K562 (cell line): ENCODE results near the gene FGFR1OP2. TPM values are rescaled to one million over a fixed set of nuclear protein-coding genes. Genes with fewer than 3 reads are reported as not detected.

Experiments
- ATAC-seq: fragments of 200-7000 bp; cut with Tn5 transposase; 3 replicates; pipeline ENCODE4 v1.9.1; 2020; ENCODE audit warnings: moderate library complexity
- BruUV-seq: library from RNA; stranded (reverse); fragments of 400-500 nt; replicated peaks from 2 replicates; lab custom pipeline; 2021; lab: Mats Ljungman, UMichigan
- CTCF ChIA-PET: fragments of 300-600 bp; formaldehyde crosslinking; extraction: SDS; loops from one replicate; lab custom pipeline; 2021; ENCODE audit warnings: low intra/inter-chr PET ratio; lab: Yijun Ruan, JAX
- POLR2A ChIA-PET: fragments of 300-600, 350-650 bp; sonication (Branson Sonifier 250); formaldehyde crosslinking; extraction: SDS; loops from one replicate; lab custom pipeline; 2021; ENCODE audit warnings: antibody characterized with exemption, inconsistent platforms; lab: Yijun Ruan, JAX
- DNase-seq, 4 experiments: peaks; one replicate each; pipeline versions ENCODE4 v3.0.0 to v3.0.0-alpha.2; 2011 to 2018; ENCODE audit warnings: low spot score in 3 of 4, mixed read lengths in 3 of 4; ENCODE audit errors: extremely low read depth in 1 of 4
- FAIRE-seq: peaks from 2 replicates; lab custom pipeline; 2011; peaks lifted over from hg19 to GRCh38; lab: Jason Lieb, UNC
- H2AFZ ChIP-seq: 2 replicates; pipeline ENCODE4 v1.6.0; 2011; ENCODE audit warnings: low read depth, low read length, control low read depth, inconsistent platforms
- H3K27ac ChIP-seq: fragments of 200-600 bp; 3 replicates; pipeline ENCODE4 v1.8.0; 2011; ENCODE audit warnings: low read depth, mild to moderate bottlenecking, control low read depth, inconsistent platforms, low read length, moderate library complexity, mixed read lengths; ENCODE audit errors: extremely low read depth
- H3K27me3 ChIP-seq, 2 experiments: fragments of 300-600 bp in 1 of 2; 2 replicates in 1 of 2; 3 replicates in 1 of 2; pipeline versions ENCODE4 v1.6.0 to v1.8.0; 2011; ENCODE audit warnings: inconsistent platforms in 2 of 2, low read length in 2 of 2, mild to moderate bottlenecking in 1 of 2, mixed read lengths in 1 of 2, moderate library complexity in 1 of 2; ENCODE audit not compliant: control insufficient read depth in 2 of 2, insufficient read depth in 2 of 2
- H3K36me3 ChIP-seq: fragments of 300-600 bp; 3 replicates; pipeline ENCODE4 v1.8.0; 2011; ENCODE audit warnings: mild to moderate bottlenecking, low read length, inconsistent platforms; ENCODE audit not compliant: control insufficient read depth, insufficient read depth
- H3K4me1 ChIP-seq, 2 experiments: fragments of 200-600 bp in 1 of 2; replicated peaks in 1 of 2; 2 replicates in 1 of 2; 3 replicates in 1 of 2; pipeline versions ENCODE4 v1.5.1 to v1.8.0; 2011; ENCODE audit warnings: inconsistent platforms in 2 of 2, low read length in 2 of 2, mild to moderate bottlenecking in 1 of 2, mixed read lengths in 1 of 2, moderate library complexity in 1 of 2; ENCODE audit not compliant: control insufficient read depth in 2 of 2, insufficient read depth in 2 of 2
- H3K4me2 ChIP-seq: 2 replicates; pipeline ENCODE4 v1.6.1; 2011; ENCODE audit warnings: low read length, control low read depth, inconsistent platforms, mixed read lengths; ENCODE audit not compliant: insufficient read depth
- H3K4me3 ChIP-seq: fragments of 200-600 bp; sonication (generic), shearing (Covaris generic); 2 replicates; pipeline ENCODE4 v1.5.1; 2016; ENCODE audit warnings: control low read depth, inconsistent platforms
- H3K79me2 ChIP-seq: fragments of 200-600 bp; 3 replicates; pipeline ENCODE4 v1.8.0; 2011; ENCODE audit warnings: low read length, inconsistent platforms; ENCODE audit not compliant: control insufficient read depth, insufficient read depth
- H3K9ac ChIP-seq, 2 experiments: 2 replicates each; pipeline versions ENCODE4 v1.6.0 to v1.6.1; 2011; ENCODE audit warnings: low read depth in 2 of 2, low read length in 2 of 2, control low read depth in 1 of 2, inconsistent platforms in 1 of 2, mild to moderate bottlenecking in 1 of 2, mixed read lengths in 1 of 2; ENCODE audit not compliant: insufficient read depth in 1 of 2
- H3K9me1 ChIP-seq: one replicate; pipeline ENCODE4 v1.6.0; 2011; ENCODE audit warnings: inconsistent platforms, mild to moderate bottlenecking, low read length, moderate library complexity; ENCODE audit not compliant: control insufficient read depth, insufficient read depth
- H3K9me3 ChIP-seq: replicated peaks from 2 replicates; pipeline ENCODE4 v1.5.1; 2011; ENCODE audit warnings: low read depth, low read length, inconsistent platforms; ENCODE audit not compliant: control insufficient read depth, insufficient read depth
- H4K20me1 ChIP-seq: replicated peaks from 2 replicates; pipeline ENCODE4 v1.6.1; 2011; ENCODE audit warnings: low read length, inconsistent platforms, mixed read lengths; ENCODE audit not compliant: control insufficient read depth, insufficient read depth
- BDP1 ChIP-seq: IDR thresholded peaks from 3 replicates; pipeline ENCODE4 v1.6.1; 2011; ENCODE audit not compliant: insufficient read length, insufficient read depth
- FOXA1 ChIP-seq: fragments of 450-650 bp; IDR thresholded peaks from 2 replicates; pipeline ENCODE4 v1.6.1; 2016; ENCODE audit warnings: mild to moderate bottlenecking, borderline replicate concordance
- FOXJ3 ChIP-seq: sonication (generic); formaldehyde crosslinking; IDR thresholded peaks from 2 replicates; pipeline ENCODE4 v1.4.0; 2020; ENCODE audit warnings: mild to moderate bottlenecking, missing genetic modification reagents
- HDAC3 ChIP-seq: fragments of 450-650 bp; IDR thresholded peaks from 2 replicates; pipeline ENCODE4 v1.6.1; 2018; ENCODE audit warnings: borderline replicate concordance, mild to moderate bottlenecking, moderate library complexity; ENCODE audit not compliant: partially characterized antibody
- MED1 ChIP-seq: sonication (generic); formaldehyde crosslinking; IDR thresholded peaks from 2 replicates; pipeline ENCODE4 v1.8.1; 2023; ENCODE audit warnings: missing genetic modification reagents, borderline replicate concordance
- NELFE ChIP-seq: IDR thresholded peaks from 2 replicates; pipeline ENCODE4 v1.6.1; 2011; ENCODE audit warnings: mild to moderate bottlenecking; ENCODE audit not compliant: insufficient read depth, insufficient read length
- PML ChIP-seq: IDR thresholded peaks from 2 replicates; pipeline ENCODE4 v1.6.1; 2012; ENCODE audit warnings: low read length, inconsistent platforms
- RUNX1 ChIP-seq: sonication (generic); IDR thresholded peaks from 2 replicates; pipeline ENCODE4 v1.6.1; 2016; ENCODE audit warnings: antibody characterized with exemption, low read depth
- STAG1 ChIP-seq: sonication (generic); formaldehyde crosslinking; IDR thresholded peaks from 2 replicates; pipeline ENCODE4 v1.5.0; 2020; ENCODE audit warnings: missing genetic modification reagents, borderline replicate concordance
- SUPT5H ChIP-seq: fragments of 450-650 bp; IDR thresholded peaks from 2 replicates; pipeline ENCODE4 v1.6.1; 2016
- WHSC1 ChIP-seq: IDR thresholded peaks from one replicate; pipeline ENCODE4 v1.6.1; 2012; ENCODE audit warnings: low read length, control low read depth, inconsistent platforms
- ZBTB43 ChIP-seq: sonication (generic); formaldehyde crosslinking; IDR thresholded peaks from 2 replicates; pipeline ENCODE4 v1.8.0; 2023; ENCODE audit warnings: mild to moderate bottlenecking, missing genetic modification reagents
- ZBTB7A ChIP-seq: IDR thresholded peaks from 2 replicates; pipeline ENCODE4 v1.6.1; 2011; ENCODE audit warnings: low read depth, mild to moderate bottlenecking, low read length, moderate library complexity, borderline replicate concordance; ENCODE audit not compliant: control insufficient read depth
- ZFP30 ChIP-seq: fragments of 250-450 bp; sonication (Bioruptor Pico); IDR thresholded peaks from 2 replicates; pipeline ENCODE4 v1.8.0; 2022; ENCODE audit warnings: moderate library complexity, mild to moderate bottlenecking, inconsistent platforms, borderline replicate concordance
- ZFPM2 ChIP-seq: fragments of 250-450 bp; sonication (Bioruptor Pico); IDR thresholded peaks from 2 replicates; pipeline ENCODE4 v1.5.1; 2022; ENCODE audit warnings: mild to moderate bottlenecking
- ZNF174 ChIP-seq: fragments of 250-450 bp; sonication (Bioruptor Pico); IDR thresholded peaks from 2 replicates; pipeline ENCODE4 v1.4.0; 2020; ENCODE audit warnings: mild to moderate bottlenecking
- WGBS: fragments of 100-300 bp; shearing (Covaris generic); methylation state at CpG from one replicate; pipeline ENCODE4 v1.1.6; 2016; ENCODE audit warnings: low coverage, mixed read lengths; ENCODE audit not compliant: insufficient coverage; ENCODE audit errors: missing lambda C conversion rate; 5-methylcytosine and 5-hydroxymethylcytosine counted together
- in situ Hi-C: fragments of 300-500 bp; cut with MboI; formaldehyde crosslinking; loops from 4 replicates; pipeline ENCODE4 v1.15.0; 2018; ENCODE audit warnings: inconsistent platforms, mixed read lengths
- intact Hi-C: fragments of 100-400 bp; cut with micrococcal nuclease; formaldehyde crosslinking; loops from 2 replicates; pipeline ENCODE4 v1.14.2; 2022
- polyA plus RNA-seq, 8 experiments: library from polyadenylated mRNA; depleted of rRNA in 4 of 8; stranded (reverse) in 5 of 8; unstranded in 3 of 8; fragments of >200 nt; fragmentation: Nextera tagmentation in 2 of 8; fragmentation: Illumina TruSeq in 1 of 8; extraction: Ambion mirVana in 2 of 8; extraction: Trizol in 1 of 8; gene quantifications; 2 replicates each; pipeline versions ENCODE4 v1.2.1 to v1.2.3, GENCODE V29; 2011 to 2014; ENCODE audit warnings: inconsistent platforms in 1 of 8, missing spikeins in 1 of 8
- total RNA-seq, 7 experiments: library from RNA; depleted of rRNA in 6 of 7; stranded (reverse); fragments of >200 nt in 6 of 7; fragmentation: Illumina TruSeq in 2 of 7; extraction: Trizol in 2 of 7; gene quantifications; 2 replicates each; pipeline versions ENCODE4 v1.2.1 to v1.2.3, GENCODE V29; 2011 to 2021; ENCODE audit warnings: low replicate concordance in 1 of 7
- TF ChIP-seq, protein P1 (sequence below): fragments of 250-450 bp; sonication (Bioruptor Pico); IDR thresholded peaks from 2 replicates; pipeline ENCODE4 v1.4.0; 2020

The FGFR1OP2 gene
- total and polyA plus RNA-seq, 9 of the 15 experiments (the other 6 are each of a cell fraction or from before 2014, with no cell fraction given): 31.6 to 49.0 (median 37.1) TPM

- TF ChIP-seq PML: no peak
- TF ChIP-seq ZFPM2 (CRISPR knock-in tag): no peak
- no peak for TF ChIP-seq SUPT5H
- TF ChIP-seq, all 486 proteins: peak for 0
Measured at GRCh38 chr12:26991826-26992225, 53.6 kb downstream of the FGFR1OP2 start (continued).

- ChIA-PET POLR2A (no interaction called here), CTCF (no interaction called here)
- H3K4me3 ChIP-seq: no peak overlapping the region
- H3K9me3 ChIP-seq: no peaks in the 10 kb centered on the region
- H3K4me1 ChIP-seq: no peaks in the 10 kb centered on the region
- H3K9ac ChIP-seq: no peak overlapping the region
- H3K4me2 ChIP-seq: no peak overlapping the region
- intact Hi-C loops: no loop called here
- H3K9me1 ChIP-seq: no peaks in the 10 kb centered on the region
- no peak overlapping the region for H3K27ac ChIP-seq
- no peak for DNase-seq
- TF ChIP-seq, protein P1, sequence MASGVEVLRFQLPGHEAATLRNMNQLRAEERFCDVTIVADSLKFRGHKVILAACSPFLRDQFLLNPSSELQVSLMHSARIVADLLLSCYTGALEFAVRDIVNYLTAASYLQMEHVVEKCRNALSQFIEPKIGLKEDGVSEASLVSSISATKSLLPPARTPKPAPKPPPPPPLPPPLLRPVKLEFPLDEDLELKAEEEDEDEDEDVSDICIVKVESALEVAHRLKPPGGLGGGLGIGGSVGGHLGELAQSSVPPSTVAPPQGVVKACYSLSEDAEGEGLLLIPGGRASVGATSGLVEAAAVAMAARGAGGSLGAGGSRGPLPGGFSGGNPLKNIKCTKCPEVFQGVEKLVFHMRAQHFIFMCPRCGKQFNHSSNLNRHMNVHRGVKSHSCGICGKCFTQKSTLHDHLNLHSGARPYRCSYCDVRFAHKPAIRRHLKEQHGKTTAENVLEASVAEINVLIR (CRISPR knock-in tag): no peak
- TF ChIP-seq MED1 (CRISPR knock-in tag) (no peak), WHSC1 (no peak), BDP1 (no peak), RUNX1 (no peak), STAG1 (CRISPR knock-in tag) (no peak), ZFP30 (CRISPR knock-in tag) (no peak), FOXA1 (no peak), HDAC3 (no peak), FOXJ3 (no peak), ZBTB7A (no peak), ZBTB43 (CRISPR knock-in tag) (no peak), NELFE (no peak), ZNF174 (no peak)
- no peaks in the 10 kb centered on the region for H3K27me3 ChIP-seq
- ATAC-seq: no peak
- peaks cover 32% of the 10 kb centered on the region for H3K36me3 ChIP-seq
- FAIRE-seq: no peak
- in situ Hi-C loops: no loop called here
- no TSS peak for BruUV-seq
- WGBS: 67% methylated on average over 1 of the region's 1 CpG
- no peak overlapping the region for H2AFZ ChIP-seq
- H4K20me1 ChIP-seq: no peaks in the 10 kb centered on the region
- no peaks in the 10 kb centered on the region for H3K79me2 ChIP-seq
Measured at GRCh38 chr12:26994109-26994508, 55.8 kb downstream of the FGFR1OP2 start.
